ACC112 (cell line): ENCODE measurements around the gene KLHDC3.

Source experiments
- H2AFZ ChIP-seq: fragments of 200-600 bp; sonication (generic); one replicate; pipeline ENCODE4 v1.6.0; 2017; ENCODE audit warnings: antibody characterized with exemption, low read length; ENCODE audit not compliant: unreplicated experiment
- H3K27ac ChIP-seq: fragments of 200-600 bp; sonication (generic); 2 replicates; pipeline ENCODE4 v1.5.1; 2014; ENCODE audit warnings: low read depth, mild to moderate bottlenecking, antibody characterized with exemption, low read length, moderate library complexity
- H3K27me3 ChIP-seq: fragments of 200-600 bp; sonication (generic); 2 replicates; pipeline ENCODE4 v1.6.1; 2014; ENCODE audit warnings: mild to moderate bottlenecking, antibody characterized with exemption, low read length, moderate library complexity, mixed read lengths; ENCODE audit not compliant: insufficient read depth
- H3K36me3 ChIP-seq: fragments of 200-600 bp; sonication (generic); 2 replicates; pipeline ENCODE4 v1.6.1; 2016; ENCODE audit warnings: mild to moderate bottlenecking, antibody characterized with exemption, low read length, moderate library complexity, mixed read lengths; ENCODE audit not compliant: insufficient read depth
- H3K4me1 ChIP-seq: fragments of 200-600 bp; sonication (generic); one replicate; pipeline ENCODE4 v1.6.1; 2016; ENCODE audit warnings: low read length, mixed read lengths; ENCODE audit not compliant: insufficient read depth, unreplicated experiment, control insufficient read depth
- H3K4me3 ChIP-seq: fragments of 200-600 bp; sonication (generic); 2 replicates; pipeline ENCODE4 v1.5.1; 2014; ENCODE audit warnings: mild to moderate bottlenecking, low read depth, low read length
- H3K79me2 ChIP-seq: fragments of 200-600 bp; sonication (generic); one replicate; pipeline ENCODE4 v1.6.0; 2016; ENCODE audit warnings: low read length; ENCODE audit not compliant: control insufficient read depth, unreplicated experiment, insufficient read depth

Gene KLHDC3

DNA sequence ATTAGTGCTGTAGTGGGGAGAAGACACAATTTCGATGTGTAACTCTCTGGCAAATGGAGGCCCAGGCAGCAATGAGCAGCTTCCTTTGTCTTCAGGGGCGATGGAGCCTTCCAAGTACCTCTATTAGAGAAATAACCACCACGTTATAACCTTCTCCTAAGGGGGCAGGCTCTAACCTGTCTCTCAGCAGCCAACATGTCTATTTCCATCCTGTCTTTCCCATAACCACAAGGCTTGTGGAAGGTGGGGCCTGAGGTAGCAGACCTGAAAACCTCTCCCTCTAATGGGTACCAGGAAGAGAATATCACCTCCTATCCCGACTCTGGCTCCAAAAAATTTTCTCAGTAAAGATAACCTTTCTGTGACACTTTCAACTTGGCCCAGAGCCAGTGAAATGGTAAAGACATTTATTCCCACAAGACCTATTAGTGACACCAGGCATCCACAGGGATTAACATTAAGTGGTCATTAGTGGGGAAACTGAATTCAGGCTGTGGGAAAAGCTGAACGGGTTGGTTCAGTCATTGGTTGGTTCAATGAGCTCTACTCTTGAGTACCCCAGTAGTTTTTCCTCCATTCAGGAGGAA, 39.0 kb upstream of the KLHDC3 start:
- Histone ChIP-seq H2AFZ (no peak overlapping the region), H3K27ac (no peak overlapping the region), H3K4me3 (no peak overlapping the region), H3K4me1 (peaks cover 25% of the 10 kb centered on the region), H3K36me3 (no peaks in the 10 kb centered on the region), H3K27me3 (no peaks in the 10 kb centered on the region), H3K79me2 (peaks cover 17% of the 10 kb centered on the region)

DNA sequence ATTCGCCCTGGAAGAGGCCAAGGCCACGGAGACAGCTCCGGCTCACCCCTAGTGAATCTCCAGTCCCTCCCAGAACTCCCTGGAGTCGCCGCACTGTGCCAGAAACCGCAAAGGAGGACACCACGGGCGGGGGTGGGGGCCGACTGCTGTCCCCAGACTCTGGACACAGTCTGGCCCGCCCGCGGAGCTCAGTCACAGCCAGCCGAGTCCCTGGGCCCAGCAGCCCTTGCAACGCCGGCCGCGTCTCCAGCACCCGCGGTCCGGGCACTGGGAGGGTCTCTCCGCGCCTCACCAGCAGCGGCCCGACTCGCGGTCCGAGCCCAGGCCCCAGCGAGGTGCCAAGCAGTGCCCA, 35.6 kb upstream of the KLHDC3 start:
- H3K27me3 ChIP-seq, result no peaks in the 10 kb centered on the region
- H3K4me3 ChIP-seq, result peak overlapping the region; percentile 83
- H3K27ac ChIP-seq, result peak overlapping the region; percentile 38; the same call in 1 of the 2 replicates
- H2AFZ ChIP-seq, result peak overlapping the region; percentile 78
- H3K36me3 ChIP-seq, result no peaks in the 10 kb centered on the region
- H3K4me1 ChIP-seq, result peaks cover 14% of the 10 kb centered on the region
- peaks cover 17% of the 10 kb centered on the region for H3K79me2 ChIP-seq

DNA sequence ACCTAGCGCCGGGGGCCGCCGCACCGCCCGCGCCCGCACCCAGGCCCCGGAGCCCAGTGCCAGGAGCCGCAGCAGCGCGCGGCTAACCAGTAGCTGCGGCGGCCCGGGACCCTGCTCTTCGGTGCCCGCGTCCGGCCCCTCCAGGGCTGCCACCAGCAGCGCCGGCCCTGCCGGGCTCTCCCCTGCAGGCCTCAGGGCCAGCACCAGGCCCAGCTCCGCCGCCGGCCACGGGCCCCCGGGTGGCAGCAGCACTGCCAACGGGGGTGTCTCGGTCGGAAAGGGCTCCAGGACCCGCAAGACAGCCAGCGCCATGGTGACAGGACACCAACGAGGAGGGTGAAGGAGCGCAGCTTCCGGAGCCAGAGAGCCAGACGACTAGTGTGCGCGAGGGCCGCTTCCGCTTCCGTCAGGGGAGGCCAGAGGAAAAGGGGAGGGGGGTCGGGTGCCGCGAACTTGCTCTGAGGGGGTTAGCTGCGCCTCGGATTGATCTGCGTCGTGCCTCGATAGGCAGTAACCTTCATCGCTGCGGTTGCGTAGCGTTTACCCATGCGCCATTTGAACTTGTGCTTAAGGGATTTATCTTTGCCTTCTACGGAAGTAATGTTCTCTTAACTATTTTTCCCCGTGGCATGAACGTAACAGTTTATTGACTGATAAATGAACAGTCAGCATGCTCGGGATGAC, 35.1 kb upstream of the KLHDC3 start, which contains the start of gene PEX6:
Gene PEX6 (minus strand): TSS at position 343 of the 684 bp plus-strand sequence. CDS start 31 bp downstream, at position 312.
- peak within 1 kb of the TSS; percentile 83 for H3K4me3 ChIP-seq
- H3K27ac ChIP-seq, result peak within 1 kb of the TSS; percentile 38
- H3K36me3 ChIP-seq, result no peaks in the 10 kb centered on the region
- H3K79me2 ChIP-seq, result peaks cover 17% of the 10 kb centered on the region
- H2AFZ ChIP-seq, result peak within 1 kb of the TSS; percentile 78
- H3K4me1 ChIP-seq, result peaks cover 14% of the 10 kb centered on the region
- no peaks in the 10 kb centered on the region for H3K27me3 ChIP-seq

DNA sequence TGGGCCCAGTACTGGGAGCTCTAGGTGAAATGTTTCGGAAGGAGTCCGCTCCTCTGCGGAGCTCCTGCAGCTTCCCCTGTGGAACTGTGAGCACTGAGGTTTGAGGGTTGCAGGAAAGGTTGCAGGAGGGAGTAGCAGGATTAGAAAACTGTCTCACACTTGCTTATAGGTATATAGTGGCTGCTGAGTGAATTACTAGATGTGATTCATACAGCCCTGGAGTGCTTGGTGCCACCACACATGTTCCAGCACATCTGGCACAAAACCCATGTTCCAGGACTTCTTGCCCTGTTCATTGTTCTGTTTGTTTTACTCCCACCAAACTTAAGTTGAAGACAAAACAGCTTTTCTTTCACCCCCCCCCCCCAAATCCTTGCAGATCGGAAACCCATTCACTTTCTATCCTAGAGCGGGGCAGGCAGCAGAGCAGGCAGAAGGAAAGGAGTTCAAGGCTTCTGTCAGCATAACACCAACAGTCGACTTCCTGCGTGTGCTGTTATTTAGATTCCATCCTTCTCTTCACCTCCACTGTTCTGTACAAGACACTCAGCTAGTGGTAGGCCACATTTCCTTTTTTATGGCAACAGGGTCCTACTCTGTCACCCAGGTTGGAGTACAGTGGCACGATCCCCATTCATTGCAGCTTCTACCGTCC, 34.4 kb upstream of the KLHDC3 start:
- Histone ChIP-seq H2AFZ (peak overlapping the region; percentile 78), H3K79me2 (peaks cover 17% of the 10 kb centered on the region), H3K27me3 (no peaks in the 10 kb centered on the region), H3K4me3 (peak overlapping the region; percentile 83), H3K36me3 (no peaks in the 10 kb centered on the region), H3K4me1 (peaks cover 14% of the 10 kb centered on the region), H3K27ac (peak overlapping the region; percentile 38)

DNA sequence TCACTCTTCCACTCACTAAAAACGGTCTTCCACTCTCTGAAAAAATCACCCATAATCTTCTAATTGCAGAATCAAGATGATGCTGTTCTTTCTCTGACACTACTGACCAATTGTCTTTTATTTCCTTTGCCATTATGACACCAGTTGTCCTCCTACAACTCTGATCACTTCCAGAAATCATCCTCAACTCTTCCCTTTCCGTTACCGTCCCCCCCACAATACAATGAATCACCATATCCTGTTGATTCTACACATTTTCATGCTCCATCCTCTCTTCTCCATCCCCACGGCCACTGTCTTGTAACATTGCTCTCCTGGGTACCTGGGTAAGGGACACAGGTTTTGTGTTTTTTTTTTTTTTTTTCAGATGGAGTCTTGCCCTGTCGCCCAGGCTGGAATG, 32.2 kb upstream of the KLHDC3 start:
- Histone ChIP-seq H3K36me3 (no peaks in the 10 kb centered on the region), H3K27ac (no peak overlapping the region), H3K4me1 (peaks cover 31% of the 10 kb centered on the region), H3K79me2 (peaks cover 30% of the 10 kb centered on the region), H3K27me3 (no peaks in the 10 kb centered on the region), H3K4me3 (no peak overlapping the region), H2AFZ (no peak overlapping the region)

DNA sequence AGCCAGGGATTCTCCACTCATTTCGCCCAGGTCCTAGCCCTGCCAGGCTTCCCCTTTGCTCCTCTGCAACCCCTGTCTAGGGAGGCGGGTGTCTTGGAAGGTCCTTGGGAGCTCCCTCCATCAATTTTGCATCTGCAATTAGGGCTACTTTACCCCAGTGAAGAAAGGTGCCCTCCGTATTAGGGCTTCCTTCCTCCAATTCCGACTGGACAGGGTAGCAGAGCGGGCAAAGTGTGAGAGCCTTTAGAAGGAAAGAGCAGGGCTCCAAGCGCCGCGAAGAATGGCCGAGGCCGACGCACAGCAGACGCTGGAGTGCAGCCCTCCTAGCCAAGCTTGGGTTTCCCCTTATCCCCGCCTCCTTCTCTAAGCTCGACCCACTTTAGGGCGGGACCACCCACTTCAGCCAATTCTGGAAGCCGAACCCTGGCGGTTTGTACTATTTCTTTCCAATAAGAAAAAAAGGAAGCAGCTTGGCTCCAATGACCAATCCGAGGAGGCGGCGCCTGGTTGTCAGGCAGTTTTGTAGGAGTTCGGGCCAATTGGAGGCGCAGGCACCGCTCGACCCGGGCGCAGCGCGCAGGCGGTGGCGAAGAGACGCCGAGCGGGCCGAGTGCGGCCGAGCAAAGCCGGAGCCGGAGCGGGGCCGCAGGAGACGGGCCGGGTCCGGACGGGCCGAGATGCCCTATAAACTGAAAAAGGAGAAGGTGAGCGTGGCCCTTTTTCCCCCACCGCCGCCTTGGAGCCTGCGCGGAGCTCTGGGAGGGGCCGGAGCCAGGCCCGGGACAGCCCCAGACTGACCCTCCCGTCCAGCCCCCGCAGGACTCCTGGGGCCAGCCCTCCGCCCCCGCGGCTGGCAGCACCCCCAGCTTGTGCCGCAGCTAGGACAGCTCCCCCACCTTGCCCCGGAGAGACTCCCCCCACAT, 29.8 kb upstream of the KLHDC3 start, which contains the start of gene PPP2R5D:
Gene PPP2R5D (plus strand): TSS at position 570 of the 923 bp plus-strand sequence. CDS start 108 bp downstream, at position 678.
- H3K4me1 ChIP-seq, result peaks cover 33% of the 10 kb centered on the region
- H3K27me3 ChIP-seq, result no peaks in the 10 kb centered on the region
- H3K27ac ChIP-seq, result no peak within 1 kb of the TSS; the same call in 1 of the 2 replicates
- peak within 1 kb of the TSS; percentile 90 for H3K4me3 ChIP-seq
- H2AFZ ChIP-seq, result peak within 1 kb of the TSS; percentile 39
- peaks cover 14% of the 10 kb centered on the region for H3K79me2 ChIP-seq
- H3K36me3 ChIP-seq, result no peaks in the 10 kb centered on the region

DNA sequence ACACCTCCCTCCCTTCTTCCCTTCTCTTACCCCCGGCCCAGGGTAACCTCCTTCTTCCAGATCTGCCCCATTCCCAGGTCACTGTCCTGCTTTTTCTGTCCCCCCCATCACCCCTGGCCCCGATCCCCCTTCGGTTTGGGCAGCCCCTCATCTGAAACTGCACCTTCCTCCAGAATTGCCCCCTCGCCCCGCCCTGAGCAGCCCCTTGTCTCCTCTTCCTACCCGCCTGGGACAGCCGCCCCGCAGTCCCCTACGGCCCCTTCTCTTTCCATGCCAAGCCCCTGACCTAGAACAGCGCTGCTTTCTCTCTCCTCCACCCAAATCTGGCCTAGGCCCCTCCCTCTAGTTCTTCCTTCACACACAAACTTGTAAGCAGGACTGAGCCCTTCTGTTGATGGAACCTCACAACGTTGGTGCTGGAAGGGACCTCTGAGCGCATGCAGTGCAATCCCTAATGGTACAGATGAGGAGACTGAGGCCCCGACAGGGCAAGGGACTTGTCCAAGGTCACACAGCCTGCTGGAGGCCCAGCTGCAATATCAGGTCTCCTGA, 29.0 kb upstream of the KLHDC3 start:
- Histone ChIP-seq H3K27me3 (no peaks in the 10 kb centered on the region), H3K27ac (no peak overlapping the region), H3K4me1 (peaks cover 26% of the 10 kb centered on the region), H3K4me3 (peak overlapping the region; percentile 90), H3K36me3 (no peaks in the 10 kb centered on the region), H2AFZ (peak overlapping the region; percentile 39), H3K79me2 (peaks cover 14% of the 10 kb centered on the region)

DNA sequence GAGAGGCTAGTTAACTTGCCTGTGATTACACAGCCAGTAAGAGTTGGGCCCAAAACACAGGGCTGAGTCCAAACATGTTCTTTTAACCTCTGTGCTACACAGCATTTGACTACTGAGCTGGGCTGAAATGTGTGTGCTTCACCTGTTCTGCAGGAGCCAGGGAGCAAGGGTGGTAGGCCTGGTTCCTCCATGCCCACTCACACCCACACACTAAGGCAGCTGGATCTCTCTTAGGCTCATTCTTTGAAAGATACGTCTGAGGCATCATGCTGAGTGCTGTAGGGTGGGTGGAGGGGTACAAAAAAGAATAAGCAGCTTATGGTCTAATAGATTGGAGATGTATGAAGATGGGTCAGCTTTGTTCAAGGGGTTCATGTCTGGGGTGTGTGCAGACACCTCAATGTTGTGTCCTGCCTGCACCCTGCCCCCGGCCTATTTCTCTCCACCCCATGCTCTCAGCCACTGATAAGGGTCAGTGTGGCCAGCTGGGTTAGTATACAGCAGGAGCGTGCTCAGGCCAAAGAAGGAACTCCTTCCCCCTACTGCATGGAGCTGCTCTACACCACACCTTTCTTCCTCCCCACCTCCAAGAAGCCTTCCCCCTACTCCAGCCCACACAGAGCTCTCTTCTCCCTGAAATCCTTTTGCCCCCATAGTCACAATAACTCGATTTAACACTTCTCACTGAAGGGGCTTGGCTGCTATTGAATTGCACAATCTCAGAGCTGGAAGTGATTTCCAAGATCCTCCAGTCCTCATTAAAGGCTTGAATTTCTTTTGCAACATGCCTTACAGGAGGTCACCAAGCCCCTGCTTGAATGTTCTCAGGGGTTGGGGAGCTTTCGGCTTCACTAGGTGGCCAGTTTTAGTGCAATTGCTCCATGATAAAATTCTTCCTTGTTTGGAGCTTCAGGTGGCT, 26.3 kb upstream of the KLHDC3 start:
- no peak overlapping the region for H3K27ac ChIP-seq
- H3K36me3 ChIP-seq, result no peaks in the 10 kb centered on the region
- no peak overlapping the region for H3K4me3 ChIP-seq

DNA sequence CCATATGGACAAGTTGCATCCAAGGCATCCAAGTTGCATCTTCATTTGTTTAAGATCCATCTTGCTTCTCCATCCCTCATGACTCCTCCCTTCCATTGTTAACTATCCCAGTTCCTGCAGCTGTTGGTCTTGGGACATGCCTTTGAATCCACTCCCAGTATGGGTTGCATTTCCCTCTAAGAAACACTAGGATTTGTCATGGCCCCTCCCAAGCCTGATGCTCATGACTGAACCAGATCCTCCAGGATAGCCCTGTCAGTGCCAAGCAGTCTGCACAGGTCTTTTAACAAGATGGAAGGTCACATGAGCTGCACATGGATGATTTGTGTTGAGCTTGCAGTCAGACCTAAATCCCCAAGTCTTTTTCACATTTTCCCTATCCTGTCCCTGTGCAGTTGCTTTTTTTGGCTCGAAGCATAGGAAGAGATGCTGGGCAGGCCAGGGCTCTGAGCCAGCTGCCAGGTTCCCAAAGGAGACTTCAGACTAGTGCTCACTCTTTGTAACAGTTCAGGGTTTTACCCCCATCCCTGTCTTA, 25.5 kb upstream of the KLHDC3 start:
- H2AFZ ChIP-seq, result no peak overlapping the region
- H3K79me2 ChIP-seq, result peaks cover 14% of the 10 kb centered on the region
- no peak overlapping the region for H3K27ac ChIP-seq
- no peak overlapping the region for H3K4me3 ChIP-seq
- H3K27me3 ChIP-seq, result no peaks in the 10 kb centered on the region
- peaks cover 26% of the 10 kb centered on the region for H3K4me1 ChIP-seq
- no peaks in the 10 kb centered on the region for H3K36me3 ChIP-seq

More for the DNA sequence above, 26.3 kb upstream of the KLHDC3 start:
- H3K4me1 ChIP-seq, result peaks cover 26% of the 10 kb centered on the region
- H3K27me3 ChIP-seq, result no peaks in the 10 kb centered on the region
- peaks cover 14% of the 10 kb centered on the region for H3K79me2 ChIP-seq
- H2AFZ ChIP-seq, result no peak overlapping the region
